Caco-2 (cell line): ENCODE data around the gene TMEM59L. TPM values are rescaled to one million over a fixed set of nuclear protein-coding genes. Genes with fewer than 3 reads are reported as not detected.
A peak's percentile ranks its signal among the peaks of the same experiment; 100 is the strongest.

Experiments
- BruUV-seq: library from RNA; stranded (reverse); fragments of 400-500 nt; replicated peaks from 2 replicates; lab custom pipeline; 2021; lab: Mats Ljungman, UMichigan
- CTCF ChIA-PET: fragments of 300-600 bp; sonication (Branson Sonifier 250); formaldehyde crosslinking; loops from one replicate; lab custom pipeline; 2022; ENCODE audit warnings: antibody characterized with exemption; lab: Charles Lee
- POLR2A ChIA-PET: fragments of 300-600 bp; sonication (Branson Sonifier 250); formaldehyde crosslinking; loops from one replicate; lab custom pipeline; 2022; ENCODE audit warnings: antibody characterized with exemption; lab: Charles Lee
- DNase-seq, 2 experiments: peaks; one replicate each; pipeline versions ENCODE4 v3.0.0 to v3.0.0-alpha.2; 2020 to 2022
- H3K27me3 ChIP-seq: replicated peaks from 2 replicates; pipeline ENCODE4 v1.6.0; 2011; ENCODE audit warnings: low read length; ENCODE audit not compliant: control insufficient read depth, insufficient read depth
- H3K36me3 ChIP-seq: 2 replicates; pipeline ENCODE4 v1.5.1; 2011; ENCODE audit warnings: low read length; ENCODE audit not compliant: control insufficient read depth, insufficient read depth
- H3K4me1 ChIP-seq: fragments of 250-450 bp; sonication (Bioruptor Pico); 2 replicates; pipeline ENCODE4 v1.5.1; 2020; ENCODE audit warnings: mild to moderate bottlenecking
- H3K4me3 ChIP-seq: 2 replicates; pipeline ENCODE4 v1.5.1; 2011; ENCODE audit warnings: low read depth, mild to moderate bottlenecking, control low read depth, low read length
- H3K9me3 ChIP-seq: fragments of 250-450 bp; sonication (Bioruptor Pico); 2 replicates; pipeline ENCODE4 v1.5.1; 2020; ENCODE audit warnings: mild to moderate bottlenecking, moderate library complexity
- H3K27ac Mint-ChIP-seq: one replicate; pipeline ENCODE4 v1.8.0; 2022; ENCODE audit warnings: mixed read lengths; ENCODE audit not compliant: unreplicated experiment
- H3K27me3 Mint-ChIP-seq: one replicate; pipeline ENCODE4 v1.8.0; 2022; ENCODE audit warnings: mixed read lengths; ENCODE audit not compliant: insufficient read depth, unreplicated experiment
- H3K36me3 Mint-ChIP-seq: one replicate; pipeline ENCODE4 v1.8.0; 2022; ENCODE audit warnings: mild to moderate bottlenecking, mixed read lengths; ENCODE audit not compliant: insufficient read depth, unreplicated experiment
- H3K4me1 Mint-ChIP-seq: one replicate; pipeline ENCODE4 v1.8.0; 2022; ENCODE audit warnings: low read depth, mixed read lengths; ENCODE audit not compliant: unreplicated experiment
- H3K4me3 Mint-ChIP-seq: one replicate; pipeline ENCODE4 v1.8.0; 2022; ENCODE audit warnings: mild to moderate bottlenecking, moderate library complexity, mixed read lengths; ENCODE audit not compliant: unreplicated experiment
- H3K9me3 Mint-ChIP-seq: one replicate; pipeline ENCODE4 v1.8.0; 2022; ENCODE audit warnings: mixed read lengths; ENCODE audit not compliant: unreplicated experiment
- CTCF ChIP-seq, 2 experiments: fragments of 200-600 bp in 1 of 2; IDR thresholded peaks; 1 replicate in 1 of 2; 2 replicates in 1 of 2; pipeline versions ENCODE4 v1.5.1 to v1.8.0; 2011 to 2022; ENCODE audit warnings: antibody characterized with exemption in 1 of 2, control low read depth in 1 of 2, inconsistent platforms in 1 of 2, low read depth in 1 of 2, low read length in 1 of 2, mild to moderate bottlenecking in 1 of 2, moderate library complexity in 1 of 2; ENCODE audit not compliant: insufficient read depth in 1 of 2, severe bottlenecking in 1 of 2, unreplicated experiment in 1 of 2
- intact Hi-C: fragments of 100-400 bp; cut with micrococcal nuclease; formaldehyde crosslinking; loops from one replicate; pipeline ENCODE4 v1.10.0; 2022; ENCODE audit not compliant: unreplicated experiment
- total RNA-seq: library from RNA; stranded (reverse); gene quantifications from 2 replicates; pipeline ENCODE4 v1.2.3, GENCODE V29; 2022

TMEM59L gene
- total RNA-seq, 1 experiment from 2014 or later, result 0.25 TPM

DNA sequence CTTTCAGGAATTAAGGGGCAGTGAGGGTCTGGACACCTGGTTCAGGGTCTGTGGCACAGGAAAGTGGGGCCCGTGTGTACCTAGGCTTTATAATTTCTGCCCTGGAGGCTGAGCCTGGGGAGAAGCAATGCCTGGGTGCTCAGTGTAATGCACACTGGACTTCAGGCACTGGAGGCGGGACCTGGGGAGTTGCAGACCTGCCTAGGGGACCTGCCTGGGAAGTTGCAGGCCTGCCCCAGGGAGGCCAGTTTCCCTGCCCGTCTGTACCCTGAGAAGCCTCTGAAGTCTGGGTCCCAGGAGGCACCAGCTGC, 2.5 kb upstream of the TMEM59L start:
- Mint-ChIP-seq H3K4me3 (no peak overlapping the region), H3K4me1 (peaks cover 13% of the 10 kb centered on the region), H3K27ac (no peak overlapping the region), H3K9me3 (no peaks in the 10 kb centered on the region), H3K27me3 (peaks cover 36% of the 10 kb centered on the region), H3K36me3 (no peaks in the 10 kb centered on the region)
- H3K27me3 ChIP-seq, result peaks cover 15% of the 10 kb centered on the region
- ChIA-PET POLR2A (no interaction called here), CTCF (interaction anchor here (0.5 kb wide), 1 partner anchor 590 kb away, joined by 5 read pairs; no protein-coding TSS in a partner anchor)
- no peaks in the 10 kb centered on the region for H3K36me3 ChIP-seq
- BruUV-seq, result no TSS peak
- no peak for TF ChIP-seq CTCF (IDR thresholded peaks at IDR 0.05; ENCODE audit: insufficient read depth in 1 of 2, low read depth in 1 of 2, low read length in 1 of 2, severe bottlenecking in 1 of 2, unreplicated experiment in 1 of 2)
- intact Hi-C loops, result no loop called here
- H3K4me3 ChIP-seq, result no peak overlapping the region
- peaks cover 36% of the 10 kb centered on the region for H3K4me1 ChIP-seq
- DNase-seq, result no peak
- no peaks in the 10 kb centered on the region for H3K9me3 ChIP-seq

DNA sequence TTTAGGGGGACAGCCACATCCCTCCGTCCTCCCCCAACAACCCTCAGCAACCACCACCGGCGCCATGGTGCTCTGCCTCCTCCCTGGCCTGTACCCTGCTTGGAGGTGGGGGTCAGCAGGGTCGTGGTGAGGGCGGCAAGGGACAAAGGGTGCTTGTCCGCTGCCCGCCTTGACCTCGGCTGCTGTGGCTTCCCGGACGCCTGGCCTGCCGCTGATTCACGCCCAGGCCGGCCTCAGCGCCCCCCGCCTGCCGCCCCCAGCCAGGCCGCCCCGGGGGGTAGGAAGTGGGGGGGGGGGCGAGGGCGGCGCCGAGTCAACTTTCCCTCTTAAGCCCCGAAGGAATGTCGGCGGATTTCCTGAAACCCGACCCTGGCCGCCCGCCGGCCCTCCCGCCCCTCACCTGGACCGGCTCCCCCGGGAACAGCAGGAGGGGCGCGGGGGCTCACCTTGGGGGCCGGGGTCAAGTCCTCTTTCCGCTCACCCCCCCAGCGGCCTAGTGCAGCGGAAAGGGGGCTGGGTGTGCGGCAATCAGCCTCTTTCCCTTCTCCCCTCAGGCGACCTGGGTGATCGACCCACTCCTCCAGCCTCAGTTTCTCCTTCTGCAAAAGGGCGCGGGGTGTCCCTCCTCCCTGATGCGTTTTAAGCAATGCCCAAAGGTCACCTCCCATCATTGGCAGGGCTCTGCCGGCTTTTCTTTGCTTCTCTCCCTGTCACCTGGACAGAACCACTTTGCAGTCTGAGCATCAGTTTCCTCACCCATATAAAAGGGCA, 1.9 kb upstream of the TMEM59L start:
- no peak for TF ChIP-seq CTCF (IDR thresholded peaks at IDR 0.05; ENCODE audit: insufficient read depth in 1 of 2, low read depth in 1 of 2, low read length in 1 of 2, severe bottlenecking in 1 of 2, unreplicated experiment in 1 of 2)
- Histone ChIP-seq H3K36me3 (no peaks in the 10 kb centered on the region), H3K4me1 (peaks cover 36% of the 10 kb centered on the region), H3K9me3 (no peaks in the 10 kb centered on the region), H3K27me3 (peaks cover 15% of the 10 kb centered on the region), H3K4me3 (no peak overlapping the region)
- DNase-seq, result no peak
- ChIA-PET CTCF (no interaction called here), POLR2A (no interaction called here)
- Mint-ChIP-seq H3K4me3 (peak overlapping the region; percentile 69), H3K27me3 (peaks cover 33% of the 10 kb centered on the region), H3K4me1 (peaks cover 13% of the 10 kb centered on the region), H3K36me3 (no peaks in the 10 kb centered on the region), H3K27ac (no peak overlapping the region), H3K9me3 (no peaks in the 10 kb centered on the region)
- intact Hi-C loops, result no loop called here
- no TSS peak for BruUV-seq

GRCh38 chr19:18611327-18612050, 1.2 kb upstream of the TMEM59L start:
- Mint-ChIP-seq H3K36me3 (no peaks in the 10 kb centered on the region), H3K27me3 (peaks cover 33% of the 10 kb centered on the region), H3K4me3 (peak overlapping the region; percentile 70), H3K9me3 (no peaks in the 10 kb centered on the region), H3K4me1 (peaks cover 13% of the 10 kb centered on the region), H3K27ac (no peak overlapping the region)
- H3K9me3 ChIP-seq, result no peaks in the 10 kb centered on the region
- peaks cover 14% of the 10 kb centered on the region for H3K27me3 ChIP-seq
- no peak for TF ChIP-seq CTCF (IDR thresholded peaks at IDR 0.05; ENCODE audit: insufficient read depth in 1 of 2, low read depth in 1 of 2, low read length in 1 of 2, severe bottlenecking in 1 of 2, unreplicated experiment in 1 of 2)
- H3K4me3 ChIP-seq, result peak overlapping the region; percentile 19
- BruUV-seq, result no TSS peak
- ChIA-PET CTCF (interaction anchor here (1.0 kb wide), 1 partner anchor 91 kb away, joined by 3 read pairs; no protein-coding TSS in a partner anchor), POLR2A (no interaction called here)
- H3K4me1 ChIP-seq, result peaks cover 36% of the 10 kb centered on the region
- no peak for DNase-seq
- intact Hi-C loops, result no loop called here
- H3K36me3 ChIP-seq, result no peaks in the 10 kb centered on the region
